Activated CD8-positive, alpha-beta memory T cell treated with anti-CD3 and anti-CD28 coated beads for 1 hour (primary cell): ENCODE results near the gene TRPM5.

ENCODE experiments used
- DNase-seq, 2 donors: peaks; one replicate each; pipeline ENCODE4 v3.0.0-alpha.2; 2020; ENCODE audit warnings: low read depth in 1 of 2; ENCODE audit errors: extremely low read depth in 1 of 2

TRPM5 gene

GRCh38 chr11:2406878-2407410, 37.4 kb downstream of the TRPM5 start:
- DNase-seq = no peak

GRCh38 chr11:2406451-2406850, 37.9 kb downstream of the TRPM5 start:
- DNase-seq = no peak

- DNase-seq = no peak
Observed at GRCh38 chr11:2404735-2405196, 39.5 kb downstream of the TRPM5 start.

- DNase-seq = no peak
Observed at GRCh38 chr11:2402890-2403645, 41.2 kb downstream of the TRPM5 start.

- DNase-seq = no peak
Observed at GRCh38 chr11:2402106-2402505, 42.2 kb downstream of the TRPM5 start.

- no peak for DNase-seq
Observed at GRCh38 chr11:2401436-2401984, 42.8 kb downstream of the TRPM5 start.

- DNase-seq = no peak
Observed at GRCh38 chr11:2400762-2401435, 43.4 kb downstream of the TRPM5 start.

- DNase-seq = peak; percentile 99
Observed at GRCh38 chr11:2400069-2400761, 44.1 kb downstream of the TRPM5 start, which contains the start of gene TSSC4. Gene TSSC4 (plus strand): TSS chr11:2400750. CDS start chr11:2402634, 1,884 bp downstream.

GRCh38 chr11:2399488-2400068, 44.7 kb downstream of the TRPM5 start:
- no peak for DNase-seq

GRCh38 chr11:2398664-2399355, 45.5 kb downstream of the TRPM5 start:
- no peak for DNase-seq

GRCh38 chr11:2397005-2397404, 47.3 kb downstream of the TRPM5 start:
- no peak for DNase-seq

GRCh38 chr11:2396471-2396870, 47.8 kb downstream of the TRPM5 start:
- DNase-seq = no peak

GRCh38 chr11:2395856-2396255, 48.5 kb downstream of the TRPM5 start:
- DNase-seq = no peak

GRCh38 chr11:2395211-2395730, 49.0 kb downstream of the TRPM5 start:
- no peak for DNase-seq

GRCh38 chr11:2394818-2395105, 49.6 kb downstream of the TRPM5 start:
- DNase-seq = no peak
